Mucosa of descending colon (tissue), 3 donors: Measurements from ENCODE around the gene AEBP2. TPM values are rescaled to one million over a fixed set of nuclear protein-coding genes. Genes with fewer than 3 reads are reported as not detected.

ENCODE experiments used
- ATAC-seq: fragments of 200-7000 bp; cut with Tn5 transposase; one replicate; pipeline ENCODE4 v1.9.1; 2020; ENCODE audit warnings: mild to moderate bottlenecking, moderate library complexity
- DNase-seq, 3 donors: peaks; one replicate each; pipeline ENCODE4 v3.0.0-alpha.2; 2020
- H3K36me3 ChIP-seq: fragments of 200-600 bp; one replicate; pipeline ENCODE4 v1.8.0; 2021; ENCODE audit warnings: low read depth, mild to moderate bottlenecking
- H3K4me1 ChIP-seq: fragments of 200-600 bp; one replicate; pipeline ENCODE4 v1.8.0; 2021; ENCODE audit warnings: low read depth, mild to moderate bottlenecking
- H3K4me3 ChIP-seq: fragments of 200-600 bp; one replicate; pipeline ENCODE4 v1.8.0; 2021; ENCODE audit warnings: mild to moderate bottlenecking
- H3K9me3 ChIP-seq: fragments of 200-600 bp; one replicate; pipeline ENCODE4 v1.8.0; 2021; ENCODE audit warnings: mild to moderate bottlenecking
- CTCF ChIP-seq: fragments of 200-600 bp; IDR thresholded peaks from one replicate; pipeline ENCODE4 v1.8.0; 2022; ENCODE audit warnings: antibody characterized with exemption, mild to moderate bottlenecking
- intact Hi-C, 2 donors: fragments of 100-400 bp; cut with DNase I in 1 of 2; cut with micrococcal nuclease in 1 of 2; formaldehyde crosslinking; loops; one replicate each; pipeline versions ENCODE4 v1.11.0 to v1.11.1; 2022; cut with DNase I, micrococcal nuclease
- total RNA-seq, 3 donors: library from RNA; stranded (reverse); fragmentation: NEBNext Ultra II Directional in 2 of 3; extraction: Animal tissue kit (Norgen Biotek cat#: 25700) in 2 of 3; gene quantifications; one replicate each; pipeline versions ENCODE4 v1.2.1 to v1.2.4, GENCODE V29; 2021 to 2023
- donor health status: DM: no; HTN: no; CAD: no; lungs with moderate emphysema.
- donor health status: DM: no; HTN: no; CAD: no.
- donor health status: DM: no; HTN: yes; CAD: no.

The AEBP2 gene
- total RNA-seq, 3 donors from 2014 or later, result 24.4 to 57.2 (median 27.7) TPM

GRCh38 chr12:19553175-19553574 lies 113.9 kb downstream of the AEBP2 start:
- Histone ChIP-seq H3K9me3 (no peaks in the 10 kb centered on the region), H3K36me3 (no peaks in the 10 kb centered on the region), H3K4me1 (no peaks in the 10 kb centered on the region), H3K4me3 (no peak overlapping the region)
- TF ChIP-seq CTCF, result no peak
- ATAC-seq (no peak), DNase-seq (no peak)
- intact Hi-C loops, result no loop called here

GRCh38 chr12:19561411-19561961 lies 122.2 kb downstream of the AEBP2 start:
- intact Hi-C loops, result no loop called here
- no peaks in the 10 kb centered on the region for H3K36me3 ChIP-seq
- H3K4me1 ChIP-seq, result no peaks in the 10 kb centered on the region
- no peak overlapping the region for H3K4me3 ChIP-seq
- DNase-seq (no peak), ATAC-seq (no peak)
- TF ChIP-seq CTCF, result no peak
- no peaks in the 10 kb centered on the region for H3K9me3 ChIP-seq
